Activated CD4-positive, alpha-beta T cell treated with anti-CD3 and anti-CD28 coated beads for 36 hours (primary cell): Measurements from ENCODE around the gene BATF3. TPM values are rescaled to one million over a fixed set of nuclear protein-coding genes. Genes with fewer than 3 reads are reported as not detected.

Experiments used
- ATAC-seq: fragments of 200-7000 bp; cut with Tn5 transposase; one replicate; pipeline ENCODE4 v1.10.0; 2021; ENCODE audit warnings: mild to moderate bottlenecking, moderate library complexity
- CTCF ChIA-PET: fragments of 350-600 bp; sonication (Branson Sonifier 250); formaldehyde crosslinking; loops from one replicate; lab custom pipeline; 2021; ENCODE audit warnings: antibody characterized with exemption; lab: Charles Lee
- POLR2A ChIA-PET: fragments of 350-600 bp; sonication (Branson Sonifier 250); formaldehyde crosslinking; loops from one replicate; lab custom pipeline; 2021; ENCODE audit warnings: antibody characterized with exemption, inconsistent platforms; lab: Charles Lee
- DNase-seq: peaks from one replicate; pipeline ENCODE4 v3.0.0-alpha.2; 2020
- H3K27ac Mint-ChIP-seq: one replicate; pipeline ENCODE4 v1.8.0; 2021; ENCODE audit warnings: mixed read lengths
- H3K27me3 Mint-ChIP-seq: one replicate; pipeline ENCODE4 v1.8.0; 2021; ENCODE audit warnings: mixed read lengths
- H3K36me3 Mint-ChIP-seq: one replicate; pipeline ENCODE4 v1.8.0; 2021; ENCODE audit warnings: low read depth, mixed read lengths
- H3K4me1 Mint-ChIP-seq: one replicate; pipeline ENCODE4 v1.8.0; 2021; ENCODE audit warnings: mixed read lengths
- H3K4me3 Mint-ChIP-seq: one replicate; pipeline ENCODE4 v1.8.0; 2021; ENCODE audit warnings: mild to moderate bottlenecking, moderate library complexity, mixed read lengths
- H3K9me3 Mint-ChIP-seq: one replicate; pipeline ENCODE4 v1.8.0; 2021; ENCODE audit warnings: low read depth, mixed read lengths
- intact Hi-C, 2 experiments: fragments of 100-400 bp; cut with DNase I in 1 of 2; cut with micrococcal nuclease in 1 of 2; formaldehyde crosslinking; loops; one replicate each; pipeline versions ENCODE4 v1.14.2 to v1.15.1; 2022 to 2024; cut with DNase I, micrococcal nuclease
- total RNA-seq, 2 experiments: library from RNA; stranded (reverse); gene quantifications; one replicate each; pipeline ENCODE4 v1.2.3, GENCODE V29; 2021

BATF3 gene
- total RNA-seq, 2 experiments from 2014 or later = 129 to 149 TPM

DNA sequence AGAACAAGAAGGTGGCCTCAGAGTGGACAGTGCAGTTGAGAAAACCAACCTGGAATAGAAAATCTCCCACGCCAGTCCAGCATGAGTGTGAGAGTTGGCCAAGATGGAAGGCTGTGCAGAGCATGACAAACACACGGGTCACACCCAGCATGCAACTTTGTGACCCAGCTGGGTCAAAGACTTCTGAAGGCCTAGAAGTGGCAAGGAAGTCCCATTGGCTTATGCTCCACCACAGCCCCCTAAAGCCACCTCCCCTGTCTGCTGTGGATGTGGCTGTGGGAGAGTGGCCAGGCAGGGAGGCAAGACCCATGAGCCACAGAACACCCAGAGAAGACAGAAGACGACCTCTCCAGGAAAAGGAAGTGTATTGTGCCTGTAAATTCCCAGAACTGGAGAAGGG, 13.6 kb downstream of the BATF3 start:
- Mint-ChIP-seq H3K4me1 (peaks cover 30% of the 10 kb centered on the region), H3K27ac (no peak overlapping the region), H3K27me3 (no peaks in the 10 kb centered on the region), H3K4me3 (no peak overlapping the region), H3K9me3 (no peaks in the 10 kb centered on the region), H3K36me3 (peaks cover 28% of the 10 kb centered on the region)
- CTCF ChIA-PET = interaction anchor here (0.8 kb wide), 1 partner anchor 97 kb away, joined by 3 read pairs; no protein-coding TSS in a partner anchor
- ATAC-seq (no peak), DNase-seq (no peak)
- intact Hi-C loops = no loop called here
- POLR2A ChIA-PET = no interaction called here

DNA sequence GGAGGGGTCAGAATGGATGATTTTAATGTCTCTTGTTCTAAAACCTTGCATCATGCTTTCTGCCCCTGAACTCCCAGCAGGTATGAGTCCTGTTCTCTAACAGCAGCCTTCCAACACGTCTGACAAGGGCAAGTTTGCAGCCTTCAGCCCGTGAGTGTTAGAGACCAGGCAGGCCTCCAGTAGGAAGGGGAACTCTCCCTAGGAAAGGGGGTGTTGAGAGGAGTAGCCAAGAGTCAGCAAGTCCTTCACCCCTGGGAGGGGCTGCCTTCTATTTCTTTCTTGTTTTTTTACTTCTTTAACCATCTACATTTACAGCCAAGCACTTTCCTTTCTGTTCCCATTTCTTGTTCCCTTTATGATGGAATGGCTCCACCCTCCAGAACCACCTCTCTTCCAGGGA, 14.2 kb downstream of the BATF3 start:
- ChIA-PET POLR2A (no interaction called here), CTCF (no interaction called here)
- no peak for DNase-seq
- no peak overlapping the region for H3K27ac Mint-ChIP-seq
- H3K27me3 Mint-ChIP-seq = no peaks in the 10 kb centered on the region
- intact Hi-C loops = no loop called here
- H3K4me3 Mint-ChIP-seq = no peak overlapping the region
- peaks cover 24% of the 10 kb centered on the region for H3K36me3 Mint-ChIP-seq
- ATAC-seq = no peak
- peaks cover 33% of the 10 kb centered on the region for H3K4me1 Mint-ChIP-seq
- no peaks in the 10 kb centered on the region for H3K9me3 Mint-ChIP-seq

DNA sequence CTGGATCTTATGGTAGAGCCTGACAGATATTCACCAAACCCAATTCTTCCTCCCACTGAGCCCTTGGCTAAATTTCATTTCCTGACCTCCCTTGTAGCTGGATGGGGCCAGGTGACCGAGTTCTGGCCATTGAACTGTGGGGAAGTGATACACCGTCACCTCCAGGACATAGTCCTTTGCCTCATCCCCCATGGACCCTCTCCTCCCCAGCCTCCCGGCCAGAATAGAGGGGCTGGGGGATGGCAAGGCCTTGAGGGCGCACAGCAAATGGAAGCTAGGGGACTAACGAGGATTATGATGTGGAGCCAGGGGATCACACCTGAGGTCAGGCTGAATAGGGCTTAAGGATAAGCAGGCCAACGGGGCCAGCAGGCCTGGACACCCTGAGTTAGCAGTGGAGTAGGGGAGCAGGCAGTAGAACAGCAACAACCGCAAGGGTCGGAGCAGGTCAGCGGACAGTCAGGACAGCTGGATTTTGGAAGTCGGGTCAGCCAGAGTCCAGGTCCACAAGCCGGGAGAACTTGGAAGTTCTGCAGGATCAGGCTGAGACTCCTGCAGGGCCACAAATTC, 15.0 kb downstream of the BATF3 start:
- POLR2A ChIA-PET = interaction anchor here (1.0 kb wide), 1 partner anchor 19 kb away, joined by 3 read pairs; no protein-coding TSS in a partner anchor
- ATAC-seq (no peak), DNase-seq (no peak)
- Mint-ChIP-seq H3K27me3 (no peaks in the 10 kb centered on the region), H3K36me3 (peaks cover 24% of the 10 kb centered on the region), H3K27ac (no peak overlapping the region), H3K9me3 (no peaks in the 10 kb centered on the region), H3K4me1 (peaks cover 38% of the 10 kb centered on the region), H3K4me3 (no peak overlapping the region)
- intact Hi-C loops = no loop called here
- CTCF ChIA-PET = interaction anchor here (1.1 kb wide), 2 partner anchors 9 to 25 kb away, joined by 3 to 4 read pairs; no protein-coding TSS in a partner anchor

DNA sequence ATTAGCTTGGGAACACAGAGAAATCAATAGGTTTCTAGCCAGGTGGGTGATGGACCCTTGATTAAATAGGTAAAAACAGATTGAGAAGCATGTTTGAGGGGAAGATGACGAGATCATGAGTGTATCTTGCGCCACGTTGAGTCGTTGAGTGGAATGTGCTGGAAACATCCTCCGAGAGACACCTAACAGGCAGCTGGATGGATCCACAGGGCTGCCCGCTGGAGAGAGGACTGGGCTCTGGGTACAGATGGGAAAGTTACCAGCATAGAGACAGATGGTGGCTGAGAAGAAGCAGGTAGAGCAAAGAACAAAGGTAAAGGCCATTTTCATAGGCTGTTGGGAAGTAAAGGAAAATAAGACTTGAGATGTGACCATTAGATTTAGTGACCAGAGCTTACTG, 15.6 kb downstream of the BATF3 start:
- POLR2A ChIA-PET = interaction anchor here (0.6 to 1.0 kb wide), 2 partner anchors 19 to 29 kb away, joined by 3 read pairs; no protein-coding TSS in a partner anchor
- Mint-ChIP-seq H3K36me3 (peaks cover 24% of the 10 kb centered on the region), H3K27me3 (no peaks in the 10 kb centered on the region), H3K4me1 (peaks cover 43% of the 10 kb centered on the region), H3K9me3 (no peaks in the 10 kb centered on the region), H3K4me3 (peak overlapping the region; percentile 17), H3K27ac (peak overlapping the region; percentile 83)
- DNase-seq = no peak
- no peak for ATAC-seq
- intact Hi-C loops = no loop called here
- CTCF ChIA-PET = interaction anchor here (0.6 to 1.1 kb wide), 3 partner anchors 9 to 65 kb away, joined by 3 to 4 read pairs (median 4); no protein-coding TSS in a partner anchor

DNA sequence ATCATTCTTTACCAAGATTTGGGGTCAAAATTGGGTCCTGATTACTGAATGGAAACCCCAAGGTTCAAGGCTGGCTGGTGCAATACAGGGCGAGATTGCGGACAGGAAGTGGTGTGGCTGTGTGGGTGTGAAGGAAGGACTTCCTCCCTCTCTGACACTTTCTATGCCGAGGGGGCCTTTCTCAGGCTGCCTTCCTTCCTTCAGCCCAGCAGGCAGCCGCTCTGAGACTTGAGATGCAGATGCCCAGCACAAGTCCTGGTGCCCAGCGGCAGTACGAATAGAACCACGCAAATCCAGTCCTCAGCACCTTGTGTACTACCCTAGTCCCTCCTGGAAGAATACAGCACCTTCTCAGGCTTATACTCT, 16.3 kb downstream of the BATF3 start:
- ATAC-seq = peak; percentile 37
- ChIA-PET CTCF (no interaction called here), POLR2A (no interaction called here)
- peak; percentile 82 for DNase-seq
- no peaks in the 10 kb centered on the region for H3K27me3 Mint-ChIP-seq
- H3K27ac Mint-ChIP-seq = peak overlapping the region; percentile 83
- peak overlapping the region; percentile 39 for H3K4me3 Mint-ChIP-seq
- intact Hi-C loops = loop anchor here (1.0 kb wide), 1 partner anchor 8 kb away; no protein-coding TSS in a partner anchor
- peaks cover 24% of the 10 kb centered on the region for H3K36me3 Mint-ChIP-seq
- peaks cover 50% of the 10 kb centered on the region for H3K4me1 Mint-ChIP-seq
- no peaks in the 10 kb centered on the region for H3K9me3 Mint-ChIP-seq

DNA sequence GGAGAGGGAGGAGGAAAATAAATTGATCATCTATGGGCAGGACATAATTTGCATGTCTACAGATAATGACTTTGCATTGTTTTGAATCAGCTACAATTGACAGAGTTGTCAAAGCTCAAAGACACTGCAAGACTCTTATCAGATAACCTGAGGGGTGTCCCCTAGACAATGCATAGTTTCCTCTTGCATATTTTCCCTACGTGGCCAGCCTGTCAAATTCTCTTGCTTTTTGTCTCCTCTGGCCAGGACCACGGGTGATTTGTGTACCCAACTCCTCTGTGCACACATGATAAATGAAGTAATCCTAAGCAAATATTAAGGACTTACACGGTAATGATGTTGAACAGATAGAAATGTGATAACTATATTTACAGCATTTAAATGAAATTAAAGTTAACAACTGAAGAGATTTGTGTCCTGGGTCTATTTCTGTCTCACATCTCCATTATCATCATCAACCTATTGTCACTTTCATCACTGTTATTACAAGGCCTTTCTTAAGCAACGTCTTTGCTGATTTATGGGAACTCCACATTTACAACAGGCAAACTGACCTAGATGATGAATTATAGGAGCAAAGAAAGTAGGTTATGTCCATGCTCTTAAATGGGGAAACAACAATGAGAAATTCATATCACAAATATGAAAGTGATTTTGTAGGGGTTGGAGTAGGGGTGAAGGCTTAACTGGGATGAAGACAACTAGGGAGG, 18.8 kb downstream of the BATF3 start:
- DNase-seq (no peak), ATAC-seq (no peak)
- Mint-ChIP-seq H3K36me3 (peaks cover 8% of the 10 kb centered on the region), H3K4me3 (no peak overlapping the region), H3K27ac (peak overlapping the region; percentile 24), H3K27me3 (peaks cover 3% of the 10 kb centered on the region), H3K9me3 (no peaks in the 10 kb centered on the region), H3K4me1 (peaks cover 60% of the 10 kb centered on the region)
- POLR2A ChIA-PET = no interaction called here
- CTCF ChIA-PET = interaction anchor here (0.9 to 2.4 kb wide), 3 partner anchors 18 to 223 kb away, joined by 3 to 11 read pairs (median 3); partner anchors contain the start of gene BATF3
- intact Hi-C loops = no loop called here

DNA sequence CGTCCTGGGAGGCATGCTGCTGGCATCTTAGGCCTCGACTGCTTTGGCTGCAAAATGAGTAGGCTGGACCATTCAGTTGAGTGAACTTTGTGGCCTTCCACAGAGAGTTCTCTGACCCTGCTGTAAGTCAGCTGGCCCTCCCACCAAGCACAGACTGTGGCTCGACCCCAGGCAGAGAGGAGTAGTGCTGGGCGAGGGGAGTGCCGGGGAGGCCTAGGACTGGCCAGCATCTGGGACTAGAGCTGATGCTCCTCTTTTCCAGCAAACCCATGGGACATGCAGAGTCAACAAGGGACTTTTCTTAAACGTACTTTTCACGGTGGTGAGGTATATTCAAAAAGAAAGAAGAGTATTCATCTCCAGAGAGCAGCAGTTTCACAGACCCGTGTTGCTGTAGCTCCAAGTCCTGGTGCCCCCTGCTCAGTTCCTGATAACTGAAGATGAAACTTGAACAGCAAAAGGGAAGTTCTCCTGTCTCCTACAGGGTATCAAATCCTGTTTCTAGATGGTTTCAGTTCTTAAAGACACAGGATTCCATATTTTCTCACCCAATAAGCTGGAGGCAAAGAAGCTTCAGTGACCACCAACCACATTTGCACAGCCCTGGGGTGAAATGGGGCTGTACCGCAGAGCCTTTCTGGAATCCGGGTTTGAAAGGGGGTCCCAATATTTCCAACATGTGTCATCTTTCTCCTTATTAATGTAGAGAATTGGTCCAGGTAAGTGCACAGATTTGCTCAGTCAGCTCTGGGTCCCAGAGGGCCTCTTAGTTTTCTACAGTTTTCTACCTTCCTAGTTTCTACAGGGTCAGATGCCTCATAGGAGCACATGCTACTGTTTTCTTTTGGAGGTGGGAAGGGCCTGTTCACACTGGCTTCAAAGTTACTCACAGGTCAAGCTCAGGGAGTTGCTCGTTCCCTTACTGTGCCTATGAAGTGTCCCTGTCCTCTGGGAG, 20.9 kb downstream of the BATF3 start:
- H3K36me3 Mint-ChIP-seq = no peaks in the 10 kb centered on the region
- CTCF ChIA-PET = interaction anchor here (0.5 to 3.3 kb wide), 14 partner anchors 10 to 757 kb away, joined by 3 to 28 read pairs (median 4); partner anchors contain the start of genes BATF3, NSL1 and TATDN3
- peak overlapping the region; percentile 71 for H3K27ac Mint-ChIP-seq
- intact Hi-C loops = loop anchor here (1.0 kb wide), 2 partner anchors 13 to 74 kb away; no protein-coding TSS in a partner anchor
- no peaks in the 10 kb centered on the region for H3K9me3 Mint-ChIP-seq
- POLR2A ChIA-PET = interaction anchor here (0.6 to 1.5 kb wide), 7 partner anchors 13 to 325 kb away, joined by 3 to 12 read pairs (median 4); partner anchors contain the start of gene BATF3
- H3K4me1 Mint-ChIP-seq = peaks cover 55% of the 10 kb centered on the region
- DNase-seq (peak; percentile 57), ATAC-seq (peak; percentile 71)
- H3K4me3 Mint-ChIP-seq = no peak overlapping the region
- H3K27me3 Mint-ChIP-seq = peaks cover 6% of the 10 kb centered on the region

DNA sequence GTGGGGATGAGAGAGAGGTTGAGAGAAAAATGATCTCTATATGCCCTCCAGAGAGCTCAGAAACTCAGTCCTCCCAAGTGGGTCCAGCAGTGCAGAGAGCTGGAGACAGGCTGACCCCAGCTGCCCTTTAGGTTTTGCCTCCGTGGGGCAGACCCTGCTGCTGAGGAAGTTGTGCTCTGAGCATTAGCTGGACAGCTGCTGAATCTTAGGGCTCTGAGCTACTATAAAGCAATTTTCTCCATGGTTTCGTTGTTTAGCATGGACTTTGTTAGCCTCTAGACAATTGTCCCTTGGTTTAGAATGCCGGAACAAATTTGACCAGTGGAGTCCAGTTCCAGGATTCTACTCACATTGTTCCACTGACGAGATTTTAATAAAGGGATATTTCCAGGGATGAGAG, 22.1 kb downstream of the BATF3 start:
- no peak overlapping the region for H3K4me3 Mint-ChIP-seq
- POLR2A ChIA-PET = interaction anchor here (0.9 kb wide), 1 partner anchor 19 kb away, joined by 3 read pairs; no protein-coding TSS in a partner anchor
- CTCF ChIA-PET = interaction anchor here (0.7 to 3.3 kb wide), 14 partner anchors 9 to 244 kb away, joined by 3 to 28 read pairs (median 4); partner anchors contain the start of genes NSL1 and TATDN3
- no peaks in the 10 kb centered on the region for H3K36me3 Mint-ChIP-seq
- no peak for ATAC-seq
- intact Hi-C loops = no loop called here
- no peaks in the 10 kb centered on the region for H3K9me3 Mint-ChIP-seq
- peaks cover 6% of the 10 kb centered on the region for H3K27me3 Mint-ChIP-seq
- H3K27ac Mint-ChIP-seq = no peak overlapping the region
- DNase-seq = no peak
- peaks cover 43% of the 10 kb centered on the region for H3K4me1 Mint-ChIP-seq

DNA sequence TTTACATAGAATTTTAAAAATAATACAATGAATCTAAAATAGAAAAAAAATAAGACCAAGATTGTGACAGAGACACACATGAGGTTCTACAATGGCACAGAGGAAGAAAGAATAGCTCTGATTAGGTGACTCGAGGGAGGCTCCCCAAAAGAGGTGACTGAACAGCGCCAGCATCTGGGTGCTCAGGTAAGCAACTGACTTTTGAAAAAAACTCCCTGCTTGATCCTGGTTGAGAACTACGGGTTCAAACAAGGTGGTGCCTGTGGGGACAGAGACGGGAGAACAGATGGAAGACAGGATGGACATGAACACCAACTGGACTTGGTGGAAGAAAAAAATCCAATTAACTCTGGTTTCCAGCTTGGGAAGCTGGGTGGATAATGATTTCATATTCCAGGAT, 22.5 kb downstream of the BATF3 start:
- no peaks in the 10 kb centered on the region for H3K36me3 Mint-ChIP-seq
- H3K9me3 Mint-ChIP-seq = no peaks in the 10 kb centered on the region
- peaks cover 39% of the 10 kb centered on the region for H3K4me1 Mint-ChIP-seq
- H3K4me3 Mint-ChIP-seq = no peak overlapping the region
- ChIA-PET CTCF (interaction anchor here (0.5 to 3.3 kb wide), 12 partner anchors 9 to 282 kb away, joined by 3 to 28 read pairs (median 3); no protein-coding TSS in a partner anchor), POLR2A (interaction anchor here (0.9 kb wide), 1 partner anchor 20 kb away, joined by 3 read pairs; no protein-coding TSS in a partner anchor)
- intact Hi-C loops = no loop called here
- ATAC-seq (no peak), DNase-seq (no peak)
- H3K27me3 Mint-ChIP-seq = peaks cover 8% of the 10 kb centered on the region
- H3K27ac Mint-ChIP-seq = no peak overlapping the region

DNA sequence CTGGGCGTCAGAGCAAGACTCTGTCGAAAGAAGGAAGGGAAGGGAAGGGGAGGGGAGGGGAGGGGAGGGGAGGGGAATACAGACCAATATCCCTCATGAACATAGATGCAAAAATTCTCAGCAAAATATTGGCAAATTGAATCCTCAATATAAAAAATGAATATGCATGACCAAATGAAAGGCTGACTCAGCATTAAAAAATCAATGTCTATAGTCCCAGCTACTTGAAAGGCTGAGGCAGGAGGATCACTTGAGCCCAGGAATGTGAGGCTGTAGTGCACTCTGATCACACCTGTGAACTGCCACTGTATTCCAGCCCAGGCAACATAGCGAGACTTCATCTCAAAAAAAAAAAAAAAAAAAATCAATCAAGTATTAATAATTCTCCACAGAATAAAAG, 24.0 kb downstream of the BATF3 start:
- no peak overlapping the region for H3K27ac Mint-ChIP-seq
- ATAC-seq (no peak), DNase-seq (no peak)
- ChIA-PET CTCF (interaction anchor here (0.5 to 1.5 kb wide), 2 partner anchors 13 to 106 kb away, joined by 3 to 4 read pairs; no protein-coding TSS in a partner anchor), POLR2A (interaction anchor here (0.6 kb wide), 1 partner anchor 838 kb away, joined by 3 read pairs; no protein-coding TSS in a partner anchor)
- H3K36me3 Mint-ChIP-seq = no peaks in the 10 kb centered on the region
- intact Hi-C loops = no loop called here
- peaks cover 19% of the 10 kb centered on the region for H3K27me3 Mint-ChIP-seq
- no peak overlapping the region for H3K4me3 Mint-ChIP-seq
- H3K9me3 Mint-ChIP-seq = no peaks in the 10 kb centered on the region
- peaks cover 38% of the 10 kb centered on the region for H3K4me1 Mint-ChIP-seq
